Neural progenitor cell (in vitro differentiated cells): ENCODE measurements around the gene ALX3. TPM values are rescaled to one million over a fixed set of nuclear protein-coding genes. Genes with fewer than 3 reads are reported as not detected.
A peak's percentile ranks its signal among the peaks of the same experiment; 100 is the strongest.

Experiments used
- DNase-seq: peaks from one replicate; pipeline ENCODE4 v3.0.0-alpha.2; 2016; ENCODE audit warnings: low spot score
- H2AFZ ChIP-seq: fragments of 200-600 bp; sonication (generic); replicated peaks from 2 replicates; pipeline ENCODE4 v1.6.1; 2016; ENCODE audit warnings: antibody characterized with exemption
- H3F3A ChIP-seq: fragments of 200-600 bp; sonication (generic); 2 replicates; pipeline ENCODE4 v1.6.1; 2016; ENCODE audit warnings: antibody characterized with exemption, low read depth
- H3K27ac ChIP-seq: fragments of 200-600 bp; sonication (generic); 2 replicates; pipeline ENCODE4 v1.5.1; 2016; ENCODE audit warnings: mild to moderate bottlenecking
- H3K27me3 ChIP-seq: fragments of 200-600 bp; sonication (generic); 2 replicates; pipeline ENCODE4 v1.6.1; 2016; ENCODE audit warnings: mild to moderate bottlenecking, moderate library complexity
- H3K36me3 ChIP-seq: fragments of 200-600 bp; sonication (generic); 2 replicates; pipeline ENCODE4 v1.5.1; 2016
- H3K4me1 ChIP-seq: fragments of 200-600 bp; sonication (generic); 2 replicates; pipeline ENCODE4 v1.6.1; 2016; ENCODE audit warnings: mixed run types
- H3K4me2 ChIP-seq: fragments of 200-600 bp; sonication (generic); 2 replicates; pipeline ENCODE4 v1.6.1; 2016
- H3K4me3 ChIP-seq: fragments of 200-600 bp; sonication (generic); 2 replicates; pipeline ENCODE4 v1.5.1; 2016
- H3K79me2 ChIP-seq: fragments of 200-600 bp; sonication (generic); 2 replicates; pipeline ENCODE4 v1.6.1; 2016; ENCODE audit warnings: low read depth
- H3K9ac ChIP-seq: fragments of 200-600 bp; sonication (generic); 2 replicates; pipeline ENCODE4 v1.6.1; 2016
- H3K9me3 ChIP-seq: fragments of 200-600 bp; sonication (generic); 2 replicates; pipeline ENCODE4 v1.5.1; 2016; ENCODE audit warnings: low read depth
- H4K20me1 ChIP-seq: fragments of 200-600 bp; sonication (generic); 2 replicates; pipeline ENCODE4 v1.6.1; 2016; ENCODE audit warnings: low read depth
- H3K27ac Mint-ChIP-seq: 3 replicates; pipeline ENCODE4 v1.8.0; 2021; ENCODE audit warnings: mixed read lengths
- H3K27me3 Mint-ChIP-seq: 2 replicates; pipeline ENCODE4 v1.8.0; 2022; ENCODE audit warnings: low read depth, mild to moderate bottlenecking, inconsistent platforms, moderate library complexity, mixed read lengths; ENCODE audit not compliant: insufficient read depth
- H3K36me3 Mint-ChIP-seq: 3 replicates; pipeline ENCODE4 v1.8.0; 2021; ENCODE audit warnings: mixed read lengths
- H3K4me1 Mint-ChIP-seq: 3 replicates; pipeline ENCODE4 v1.8.0; 2021; ENCODE audit warnings: mixed read lengths
- H3K4me3 Mint-ChIP-seq: 3 replicates; pipeline ENCODE4 v1.8.0; 2021; ENCODE audit warnings: mild to moderate bottlenecking, moderate library complexity, mixed read lengths
- H3K9me3 Mint-ChIP-seq: 3 replicates; pipeline ENCODE4 v1.8.0; 2020; ENCODE audit warnings: mixed read lengths
- CTCF ChIP-seq: fragments of 200-600 bp; sonication (generic); IDR thresholded peaks from 2 replicates; pipeline ENCODE4 v1.5.1; 2017; ENCODE audit warnings: antibody characterized with exemption, mild to moderate bottlenecking
- EZH2 ChIP-seq: fragments of 200-600 bp; sonication (generic); IDR thresholded peaks from 2 replicates; pipeline ENCODE4 v1.6.1; 2017; ENCODE audit warnings: antibody characterized with exemption, mild to moderate bottlenecking, moderate library complexity
- EZH2phosphoT487 ChIP-seq: fragments of 200-600 bp; sonication (generic); IDR thresholded peaks from 2 replicates; pipeline ENCODE4 v1.6.1; 2017; ENCODE audit warnings: antibody characterized with exemption
- total RNA-seq: library from RNA; depleted of rRNA; stranded (reverse); fragments of >200 nt; gene quantifications from 2 replicates; pipeline ENCODE4 v1.2.3, GENCODE V29; 2015; ENCODE audit warnings: low replicate concordance

Gene ALX3
- total RNA-seq, 1 donor from 2014 or later = not detected

- H3K9ac ChIP-seq = no peak overlapping the region
Measured at GRCh38 chr1:110012100-110012780, 58.2 kb downstream of the ALX3 start.

GRCh38 chr1:110011527-110012041 is 58.9 kb downstream of the ALX3 start:
- Histone ChIP-seq H3K4me1 (peaks cover 12% of the 10 kb centered on the region), H3K4me3 (no peak overlapping the region), H4K20me1 (peaks cover 35% of the 10 kb centered on the region), H3K4me2 (no peak overlapping the region), H2AFZ (no peak overlapping the region), H3K36me3 (peaks cover 23% of the 10 kb centered on the region), H3K79me2 (peaks cover 22% of the 10 kb centered on the region), H3K27ac (no peak overlapping the region), H3K9me3 (no peaks in the 10 kb centered on the region), H3F3A (peaks cover 3% of the 10 kb centered on the region), H3K27me3 (no peaks in the 10 kb centered on the region), H3K9ac (no peak overlapping the region)
- no peak overlapping the region for H3K4me3 Mint-ChIP-seq
- peaks cover 7% of the 10 kb centered on the region for H3K4me1 Mint-ChIP-seq
- no peak for TF ChIP-seq EZH2
- TF ChIP-seq EZH2phosphoT487 = no peak
- peak; percentile 65 for TF ChIP-seq CTCF
- no peak overlapping the region for H3K27ac Mint-ChIP-seq
- H3K9me3 Mint-ChIP-seq = no peaks in the 10 kb centered on the region
- no peaks in the 10 kb centered on the region for H3K27me3 Mint-ChIP-seq
- DNase-seq = peak; percentile 57
- H3K36me3 Mint-ChIP-seq = peaks cover 40% of the 10 kb centered on the region

More at GRCh38 chr1:110012100-110012780, 58.2 kb downstream of the ALX3 start:
- DNase-seq = no peak
- H3K9me3 ChIP-seq = no peaks in the 10 kb centered on the region
- peaks cover 40% of the 10 kb centered on the region for H3K36me3 Mint-ChIP-seq
- no peaks in the 10 kb centered on the region for H3K27me3 Mint-ChIP-seq
- no peak overlapping the region for H3K4me3 ChIP-seq
- H3K4me3 Mint-ChIP-seq = no peak overlapping the region
- peaks cover 5% of the 10 kb centered on the region for H3K4me1 ChIP-seq
- peaks cover 1% of the 10 kb centered on the region for H3K4me1 Mint-ChIP-seq
- H3K4me2 ChIP-seq = no peak overlapping the region
- H3K27ac ChIP-seq = no peak overlapping the region
- H2AFZ ChIP-seq = no peak overlapping the region
- peaks cover 23% of the 10 kb centered on the region for H3K36me3 ChIP-seq
- peaks cover 3% of the 10 kb centered on the region for H3F3A ChIP-seq
- no peaks in the 10 kb centered on the region for H3K9me3 Mint-ChIP-seq
- H3K27me3 ChIP-seq = no peaks in the 10 kb centered on the region
- peaks cover 15% of the 10 kb centered on the region for H3K79me2 ChIP-seq
- H3K27ac Mint-ChIP-seq = no peak overlapping the region
- peaks cover 28% of the 10 kb centered on the region for H4K20me1 ChIP-seq
- no peak for TF ChIP-seq EZH2phosphoT487

Other genes with a start within 250 kb of the ALX3 start
- gene CSF1, start 159.8 kb downstream of the ALX3 start, total RNA-seq = 2.7 and 5.0 TPM in 2 replicates
- gene AHCYL1, start 85.9 kb downstream of the ALX3 start, total RNA-seq = 62.5 and 65.5 TPM in 2 replicates
- gene STRIP1, start 36.0 kb downstream of the ALX3 start, total RNA-seq = 55.0 and 67.5 TPM in 2 replicates
- not detected in 2 replicates for gene UBL4B, start 41.8 kb upstream of the ALX3 start, total RNA-seq
- 0.06 TPM in 1 of 2 replicates, not detected in the other for gene SLC6A17, start 79.8 kb upstream of the ALX3 start, total RNA-seq
- gene KCNC4, start 139.6 kb upstream of the ALX3 start, total RNA-seq = 1.3 and 2.0 TPM in 2 replicates